IPS DF 4.7 (cell line): ENCODE results near the gene HS6ST3.
"Not testable (repeated sequence)": the region's sequence is repeated elsewhere in the genome, so short reads cannot be mapped to it uniquely, and the experiment has no call there.

Experiments used
- DNase-seq: peaks from one replicate; pipeline ENCODE4 v3.0.0-alpha.2; 2013; ENCODE audit warnings: low spot score; ENCODE audit errors: extremely low read depth

HS6ST3 gene

DNA sequence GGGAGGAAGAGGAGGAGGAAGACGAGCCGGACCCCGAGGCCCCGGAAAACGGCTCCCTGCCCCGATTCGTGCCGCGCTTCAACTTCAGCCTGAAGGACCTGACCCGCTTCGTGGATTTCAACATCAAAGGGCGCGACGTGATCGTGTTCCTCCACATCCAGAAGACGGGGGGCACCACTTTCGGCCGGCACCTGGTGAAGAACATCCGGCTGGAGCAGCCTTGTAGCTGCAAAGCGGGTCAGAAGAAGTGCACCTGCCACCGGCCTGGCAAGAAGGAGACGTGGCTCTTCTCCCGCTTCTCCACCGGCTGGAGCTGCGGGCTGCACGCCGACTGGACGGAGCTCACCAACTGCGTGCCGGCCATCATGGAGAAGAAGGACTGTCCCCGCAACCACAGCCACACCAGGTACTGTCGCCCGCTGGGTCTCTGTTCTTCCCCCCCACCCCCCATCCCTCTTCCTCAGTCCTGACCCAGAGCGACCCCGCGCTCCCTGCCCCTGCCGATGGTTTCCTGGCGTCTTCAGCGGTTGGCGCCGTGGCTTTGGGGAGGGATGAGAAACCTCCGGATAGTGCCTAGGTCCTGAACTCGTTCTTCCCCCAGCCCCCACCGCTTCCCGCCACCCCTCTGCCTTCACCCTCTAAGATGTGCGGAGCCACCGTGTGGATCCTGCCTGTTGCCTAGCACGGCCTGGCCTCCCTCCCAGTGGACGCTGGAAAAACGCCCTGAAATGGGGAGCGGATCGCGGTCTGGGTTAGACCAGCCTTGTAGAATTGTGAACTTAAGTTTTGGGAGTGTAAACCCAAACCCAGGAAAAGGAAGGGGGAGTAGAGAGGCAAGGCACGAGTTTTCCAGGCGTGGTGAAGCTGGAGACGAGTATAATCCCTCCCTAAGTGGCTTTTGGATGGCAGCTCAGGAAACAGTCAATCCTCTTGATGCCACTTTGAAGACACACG lies 1.5 kb downstream of the HS6ST3 start:
- DNase-seq: no peak

DNA sequence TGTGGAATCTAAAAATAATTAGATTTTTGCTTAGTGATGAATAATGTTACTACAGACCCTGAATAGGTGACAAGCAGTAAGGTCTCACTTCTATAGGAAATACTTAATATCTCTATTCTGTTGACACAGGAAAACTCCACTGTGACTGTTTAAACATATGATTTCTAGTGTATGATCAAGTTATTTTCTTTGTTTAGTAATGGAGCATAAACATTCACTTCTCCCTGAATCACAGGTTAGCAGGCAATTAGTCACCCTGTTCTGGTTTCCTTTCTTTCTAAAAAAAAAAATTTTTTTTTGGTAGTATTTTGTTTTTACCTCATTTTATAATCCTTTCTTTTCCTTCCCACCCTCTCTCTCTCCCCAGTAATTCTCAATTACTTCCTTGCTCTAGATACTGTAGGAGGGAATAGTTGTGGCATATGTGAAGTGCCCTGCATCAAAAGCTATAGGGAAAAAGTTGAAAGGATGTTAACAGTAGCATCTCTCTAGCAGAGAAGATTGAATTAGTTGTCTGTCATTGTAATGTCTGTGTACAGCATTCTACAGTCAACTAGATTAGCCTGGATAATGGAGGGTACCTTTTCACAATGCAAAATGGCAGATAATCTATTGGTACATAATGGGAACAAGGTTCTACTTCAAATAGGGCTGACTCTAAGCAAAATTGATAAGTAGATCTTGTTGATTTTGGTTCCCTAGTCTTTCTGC lies 3.5 kb downstream of the HS6ST3 start:
- DNase-seq: no peak

DNA sequence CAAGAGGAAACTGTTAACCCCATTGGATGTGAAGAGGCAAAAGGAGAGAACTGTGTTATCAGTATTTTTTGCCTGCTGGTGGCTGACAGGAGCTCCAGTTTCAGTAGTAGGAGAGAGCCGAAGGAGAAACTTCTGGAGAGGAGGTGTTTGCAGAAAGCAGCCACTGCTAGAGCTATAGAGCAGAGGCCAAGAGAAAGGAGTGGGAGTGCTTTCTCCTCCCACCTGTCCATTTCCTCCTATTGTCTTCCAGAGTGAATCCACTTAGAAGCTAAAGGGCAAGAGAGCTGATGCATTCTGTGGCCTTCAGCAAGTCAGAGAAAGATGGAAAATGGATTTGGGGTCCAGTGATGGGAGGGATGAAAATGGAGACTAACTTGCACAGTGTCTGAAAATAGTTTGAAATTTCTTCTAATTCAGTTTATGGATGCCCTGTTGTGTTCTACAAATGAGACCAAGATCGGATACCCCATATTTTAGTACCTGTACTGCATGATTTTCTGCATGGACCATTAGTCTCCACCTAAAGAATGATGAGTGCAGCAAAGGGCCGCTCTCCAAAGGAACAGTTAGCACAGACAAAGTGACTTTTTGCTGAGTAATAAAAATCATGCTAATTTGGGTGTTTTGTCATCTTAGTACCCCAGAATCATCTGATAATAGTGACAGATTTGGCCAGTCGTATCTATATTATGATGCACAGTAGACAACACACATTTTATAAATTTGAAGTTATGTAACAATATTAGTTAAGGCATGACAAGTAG lies 10.7 kb downstream of the HS6ST3 start:
- DNase-seq: no peak

DNA sequence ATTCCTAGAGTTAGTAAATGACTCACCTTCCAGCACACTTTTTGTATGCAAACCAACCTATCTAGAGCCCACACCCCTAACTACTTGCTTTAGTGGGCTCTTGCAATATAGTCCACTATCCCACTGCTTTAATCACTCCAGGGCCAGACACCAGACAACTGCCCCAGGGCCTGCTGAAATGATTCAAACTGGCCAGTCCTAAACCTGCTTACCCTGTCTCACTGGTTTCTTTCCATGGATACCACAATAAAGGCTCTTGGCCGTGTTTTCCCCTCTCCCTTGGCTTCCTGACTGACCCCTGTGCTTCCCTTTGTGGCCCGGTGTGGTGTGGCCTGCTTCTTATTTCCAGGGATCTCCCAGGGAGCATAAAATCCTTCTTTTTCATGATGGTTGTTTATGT lies 14.6 kb downstream of the HS6ST3 start:
- no peak for DNase-seq

DNA sequence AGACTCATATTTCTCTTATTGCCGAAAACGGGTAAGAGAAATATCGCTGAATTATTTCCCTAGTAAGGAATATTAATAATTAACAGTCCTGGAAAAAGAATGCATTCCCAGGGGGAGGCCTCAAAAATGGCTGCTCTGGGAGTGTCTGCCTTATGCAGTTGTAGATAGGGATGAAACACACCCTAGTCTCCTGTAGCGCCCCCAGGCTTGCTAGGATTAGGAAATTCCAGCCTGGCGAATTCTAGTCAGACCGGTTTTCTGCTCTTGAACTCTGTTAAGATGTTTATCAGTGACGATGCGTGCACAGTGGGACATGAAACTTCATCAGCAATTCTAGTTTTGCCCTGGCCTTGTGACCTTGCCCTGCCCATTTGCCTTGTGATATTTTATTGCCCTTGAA lies 18.2 kb downstream of the HS6ST3 start:
- DNase-seq: not testable (repeated sequence)

DNA sequence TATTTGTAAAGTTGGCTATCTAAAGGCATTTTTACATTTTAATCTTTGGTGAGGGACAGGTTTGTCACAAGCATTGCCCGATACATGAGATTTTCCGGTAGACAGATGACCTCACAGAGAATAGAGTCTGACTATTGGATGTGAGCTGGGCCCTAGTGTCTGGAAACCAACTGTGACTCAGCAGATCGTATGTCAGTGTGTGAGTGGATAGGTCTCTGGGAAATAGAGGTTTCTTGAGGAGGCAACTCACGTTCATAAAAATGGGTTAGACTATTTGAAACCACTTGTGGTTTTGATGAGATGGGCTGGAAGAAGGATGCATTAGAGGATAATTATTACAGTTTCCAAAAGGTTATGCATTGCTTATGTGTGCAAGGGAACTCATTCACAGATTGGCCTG lies 19.2 kb downstream of the HS6ST3 start:
- DNase-seq: no peak

DNA sequence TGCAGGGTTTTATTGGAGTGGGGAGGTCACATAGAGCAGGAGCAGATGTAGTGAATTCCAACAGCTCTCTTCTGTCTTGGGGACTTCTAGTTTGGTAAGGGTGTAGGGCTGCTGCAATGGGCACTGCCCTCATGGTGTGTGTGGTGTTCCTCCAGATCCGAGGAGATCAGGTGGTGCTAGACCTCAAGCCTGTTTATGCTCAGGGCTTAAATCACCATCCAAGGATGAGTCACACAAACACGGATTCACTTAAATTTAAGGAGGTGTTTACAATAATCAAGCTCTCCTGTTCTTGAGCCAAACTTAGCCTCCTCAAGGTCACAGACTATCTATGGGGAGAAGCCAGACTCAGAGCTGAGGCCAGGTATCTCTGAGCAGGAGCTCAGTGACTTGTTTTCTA lies 23.0 kb downstream of the HS6ST3 start:
- no peak for DNase-seq

DNA sequence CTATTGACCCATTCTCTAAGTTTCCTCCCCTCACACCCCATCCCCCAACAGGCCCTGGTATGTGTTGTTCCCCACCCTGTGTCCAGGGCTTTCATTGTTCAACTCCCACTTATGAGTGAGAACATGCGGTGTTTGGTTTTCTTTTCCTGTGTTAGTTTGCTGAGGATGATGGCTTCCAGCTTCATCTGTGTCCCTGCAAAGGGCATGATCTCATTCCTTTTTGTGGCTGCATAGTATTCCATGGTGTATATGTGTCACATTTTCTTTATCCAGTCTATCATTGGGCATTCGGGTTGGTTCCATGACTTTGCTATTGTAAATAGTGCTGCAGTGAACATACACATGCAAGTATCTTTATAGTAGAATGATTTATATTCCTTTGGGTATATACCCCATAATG lies 25.5 kb downstream of the HS6ST3 start:
- DNase-seq: not testable (repeated sequence)

DNA sequence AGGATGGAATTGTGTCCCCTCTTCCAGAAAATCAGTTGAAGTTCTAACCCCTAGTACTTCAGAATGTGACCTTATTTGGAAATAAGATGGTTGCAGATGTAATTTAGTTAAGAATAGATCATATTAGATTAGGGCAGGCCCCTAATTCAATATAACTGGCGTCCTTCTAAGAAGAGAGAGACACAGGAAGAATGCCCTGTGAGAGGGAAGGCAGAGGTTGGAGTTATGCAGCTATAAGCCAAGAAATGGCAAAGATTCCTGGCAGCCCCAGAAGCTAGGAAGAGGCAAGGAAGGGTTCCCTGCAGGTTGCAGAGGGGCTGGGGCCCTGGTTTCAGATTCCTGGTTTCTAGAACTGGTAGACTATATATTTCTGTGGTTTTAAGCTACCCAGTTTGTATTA lies 30.0 kb downstream of the HS6ST3 start:
- no peak for DNase-seq

DNA sequence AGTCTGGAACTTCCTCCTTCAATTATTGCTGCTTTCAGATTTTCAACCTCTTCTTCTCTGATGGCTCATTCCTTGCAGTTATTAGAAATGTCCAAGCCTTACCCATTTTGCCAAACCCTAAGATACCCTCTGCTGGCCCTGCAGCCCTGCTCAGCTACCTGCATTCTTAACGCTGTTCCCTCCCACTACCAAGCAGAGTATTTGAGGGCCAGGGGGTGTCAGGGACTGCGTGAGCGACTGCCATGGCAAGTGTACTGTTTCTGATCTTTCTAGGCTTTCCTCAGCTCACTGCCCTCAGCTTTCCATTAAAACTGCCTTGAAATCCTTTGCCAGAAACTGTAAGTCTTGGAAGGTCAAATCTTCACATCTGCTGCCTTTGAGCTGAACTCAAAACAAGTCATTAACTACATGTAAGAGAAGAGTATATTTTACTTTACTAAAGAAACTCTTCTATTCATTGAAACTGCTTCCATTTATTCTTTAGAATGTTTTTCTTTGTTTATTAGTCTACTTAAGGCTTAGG lies 41.0 kb downstream of the HS6ST3 start:
- no peak for DNase-seq

DNA sequence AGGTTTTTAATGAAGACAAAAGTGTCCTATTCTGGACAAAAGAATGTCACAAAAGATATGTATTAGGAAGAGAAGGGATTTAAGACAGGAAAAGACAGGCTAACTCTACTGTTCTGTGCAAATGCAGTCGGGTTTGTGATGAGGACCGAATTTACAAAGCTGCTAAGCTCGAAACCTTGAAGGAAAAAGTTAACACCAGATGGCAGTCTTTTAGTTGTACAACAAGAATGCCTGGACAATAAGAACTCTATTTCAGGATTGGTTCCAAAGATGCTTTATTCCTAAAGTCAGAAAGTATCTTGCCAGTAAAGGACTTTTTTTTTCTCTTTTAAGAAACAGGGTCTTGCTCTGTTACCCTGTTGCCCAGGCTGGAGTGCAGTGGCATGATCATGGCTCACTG lies 51.1 kb downstream of the HS6ST3 start:
- no peak for DNase-seq

DNA sequence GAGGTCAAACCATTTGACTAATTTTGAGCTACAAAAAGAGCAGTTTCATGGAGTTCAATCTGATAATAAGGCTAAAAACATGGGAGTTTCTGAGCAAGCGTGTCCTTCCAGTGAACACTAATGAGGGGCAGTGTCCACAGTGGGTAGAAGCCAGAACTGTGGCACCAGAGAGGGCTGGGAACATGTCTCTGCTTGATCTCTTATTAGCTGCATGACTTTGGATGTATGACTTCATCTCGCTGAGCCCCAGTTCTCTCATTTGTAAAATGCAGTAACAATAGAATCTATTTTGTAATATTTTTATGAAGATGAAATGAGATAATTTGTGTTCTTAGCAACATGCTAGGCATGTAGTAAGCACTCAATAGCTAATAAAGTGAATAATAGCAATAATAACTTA lies 69.8 kb downstream of the HS6ST3 start:
- DNase-seq: no peak

DNA sequence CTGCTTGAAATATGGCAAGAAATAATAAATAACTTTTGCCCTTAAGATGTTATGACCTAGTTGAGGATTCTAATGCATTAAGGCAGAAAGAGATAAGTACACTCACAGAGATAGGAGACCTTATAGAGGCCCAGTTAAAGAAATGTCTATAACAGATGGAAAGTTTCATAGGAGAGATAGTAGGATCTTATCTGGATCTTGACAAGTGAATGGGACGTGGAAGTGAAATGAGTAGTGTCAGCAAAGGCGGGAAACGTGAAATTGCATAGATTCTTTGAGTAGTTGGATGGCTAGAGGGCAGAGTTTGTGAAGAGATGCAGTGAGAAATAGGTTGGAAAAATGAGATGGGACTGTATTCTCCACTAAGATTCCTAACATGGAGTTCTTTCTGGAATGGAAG lies 71.2 kb downstream of the HS6ST3 start:
- no peak for DNase-seq

DNA sequence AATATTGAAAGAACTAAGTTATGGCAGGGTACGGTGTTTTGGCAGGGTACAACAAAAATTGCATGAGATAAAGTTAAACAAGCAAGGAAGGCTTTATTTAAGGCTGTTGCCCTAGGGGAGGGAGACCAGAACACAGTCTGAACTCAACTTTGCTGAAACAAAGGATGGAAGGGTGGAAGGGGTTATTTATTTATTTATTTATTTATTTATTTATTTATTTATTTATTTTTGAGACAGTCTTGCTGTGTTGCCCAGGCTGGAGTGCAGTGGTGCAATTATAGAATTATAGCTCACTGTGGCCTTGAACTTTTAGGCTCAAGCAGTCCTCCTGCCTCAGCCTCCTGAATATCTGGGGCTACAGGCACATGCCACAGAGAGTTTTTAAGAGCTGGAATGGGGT lies 75.9 kb downstream of the HS6ST3 start:
- no peak for DNase-seq

DNA sequence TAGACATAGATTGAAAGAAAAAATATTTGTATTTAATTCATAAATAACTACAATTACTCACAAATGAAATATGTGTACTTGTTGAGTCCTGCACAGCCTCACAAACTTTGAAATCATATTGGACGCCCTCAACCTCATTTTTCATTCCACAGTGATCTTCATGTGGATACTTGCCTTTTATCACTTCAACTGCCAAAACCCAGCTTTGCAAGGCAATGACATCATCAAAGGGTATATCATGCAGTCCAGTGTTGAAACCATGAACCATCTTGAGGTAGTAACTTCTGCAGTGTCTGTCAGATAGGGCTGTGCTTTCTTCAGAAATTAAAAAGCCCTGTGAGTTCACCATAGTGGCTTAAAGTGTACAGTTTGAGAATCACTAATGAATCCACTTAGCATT lies 82.2 kb downstream of the HS6ST3 start:
- DNase-seq: no peak

DNA sequence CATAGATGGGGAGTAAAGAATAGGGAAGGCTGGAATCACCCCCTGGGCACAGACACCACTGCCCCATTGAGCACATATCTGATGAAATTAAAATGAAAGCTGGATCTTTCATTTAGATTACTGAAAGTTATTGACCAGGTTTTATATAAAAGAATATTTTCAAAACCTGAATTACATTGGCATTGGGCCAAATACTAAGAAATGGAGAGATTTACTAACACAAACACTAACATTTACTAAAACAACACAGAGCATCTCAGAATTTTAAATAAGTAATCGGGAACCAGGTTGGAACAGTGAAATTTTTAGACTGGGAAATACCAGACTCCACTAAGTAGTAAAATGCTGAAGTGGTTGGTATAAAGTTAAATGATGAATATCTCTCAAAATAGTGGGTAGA lies 88.9 kb downstream of the HS6ST3 start:
- DNase-seq: no peak

DNA sequence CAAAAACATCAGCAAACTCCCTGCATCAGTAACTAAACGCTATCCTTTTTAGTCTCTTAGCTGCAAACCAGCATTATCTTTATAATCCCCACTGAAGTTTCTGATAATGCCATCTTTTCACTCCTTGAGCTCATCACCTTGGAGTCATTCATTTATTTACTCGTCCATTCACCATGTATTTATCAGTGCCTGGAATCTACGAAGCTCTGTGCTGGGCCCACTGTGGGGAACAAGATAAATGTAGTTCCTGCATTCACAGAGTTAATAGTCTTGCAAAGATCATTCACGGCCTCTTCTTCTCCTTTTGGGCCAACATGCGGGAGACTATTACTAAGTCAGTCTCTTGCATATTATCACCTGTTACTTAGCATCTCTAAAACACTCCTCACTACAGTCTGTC lies 89.4 kb downstream of the HS6ST3 start:
- no peak for DNase-seq

DNA sequence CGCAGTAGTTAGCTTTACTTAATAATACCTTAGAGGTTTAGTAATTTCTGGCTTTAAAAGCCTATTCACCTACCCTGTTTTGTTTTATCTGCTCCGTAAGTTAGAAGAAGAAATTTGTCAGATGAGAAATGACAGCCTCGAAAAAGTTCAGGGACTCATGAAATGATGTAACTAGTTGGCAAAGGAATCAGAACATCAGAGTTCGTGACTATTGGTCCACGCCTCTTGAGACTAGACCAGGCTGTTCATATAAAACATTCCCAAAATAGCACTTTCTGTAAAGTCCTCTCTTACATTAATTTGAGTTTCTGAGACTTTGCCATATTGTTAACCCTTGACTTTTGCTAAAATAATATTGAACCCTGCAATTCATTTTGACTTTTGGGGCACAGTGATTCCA lies 92.0 kb downstream of the HS6ST3 start:
- DNase-seq: no peak

DNA sequence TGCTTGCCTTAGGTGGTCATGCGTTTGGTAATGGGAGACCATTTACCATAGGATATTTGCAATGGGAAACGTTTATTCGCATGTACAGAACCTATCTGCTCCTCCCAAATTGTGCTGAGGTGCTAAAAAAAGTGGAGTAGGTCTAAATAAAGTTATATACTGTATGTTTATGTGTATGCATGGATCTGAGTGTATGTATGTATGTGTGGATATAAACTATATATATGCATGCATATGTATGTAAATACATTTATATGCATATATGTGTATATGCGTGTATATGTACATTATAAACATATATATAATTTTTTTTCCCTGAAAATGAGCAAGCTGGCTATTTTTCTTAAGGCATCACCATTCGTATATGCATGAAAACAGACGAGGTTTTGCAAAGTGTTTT lies 95.9 kb downstream of the HS6ST3 start:
- DNase-seq: no peak

DNA sequence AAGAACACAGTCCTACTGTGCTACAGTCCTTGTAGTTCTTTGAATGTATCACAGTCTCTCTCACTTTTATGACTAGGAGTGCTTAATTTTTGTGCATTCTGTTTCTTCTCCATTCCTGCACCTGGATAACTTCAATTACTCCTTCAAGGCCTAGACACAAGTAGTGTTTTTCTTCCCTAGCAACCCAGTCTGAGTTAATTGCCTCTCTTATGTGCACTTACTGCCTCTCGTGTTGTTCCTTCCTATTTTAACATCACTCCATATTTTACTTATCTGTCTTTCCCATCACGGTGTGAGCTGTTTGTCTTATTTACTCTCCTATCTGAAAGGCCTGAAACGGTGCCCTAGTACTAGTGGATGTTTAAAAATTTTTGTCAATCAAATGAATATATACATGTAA lies 101.5 kb downstream of the HS6ST3 start:
- DNase-seq: no peak

DNA sequence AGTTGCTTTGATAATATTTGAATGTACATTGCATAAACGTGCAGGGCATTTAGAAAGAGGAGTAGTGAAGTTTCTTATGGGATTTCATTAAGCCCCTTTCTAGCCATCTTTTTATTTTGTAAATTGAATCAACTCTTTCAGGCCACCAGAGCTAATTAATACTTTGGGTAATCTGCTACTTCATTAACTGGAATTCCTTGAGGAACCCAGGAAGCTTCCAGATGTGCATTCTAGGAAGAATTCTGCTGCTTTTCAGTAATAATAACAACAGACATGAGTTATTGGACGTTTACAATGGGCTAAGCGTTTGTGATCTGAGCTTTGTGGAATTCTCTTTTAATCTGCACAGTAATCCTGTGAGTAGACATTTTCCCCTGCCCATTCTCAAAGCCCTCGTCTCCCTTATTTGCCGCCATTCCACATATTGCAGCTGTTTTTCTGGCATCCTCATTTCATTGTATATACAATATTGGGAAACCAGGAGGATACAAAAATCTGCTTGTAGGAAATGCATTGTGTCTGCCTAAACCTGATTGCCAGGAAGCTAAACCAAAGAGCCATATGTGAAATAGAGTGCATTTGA lies 103.9 kb downstream of the HS6ST3 start:
- no peak for DNase-seq
